Head of caudate nucleus (tissue), 42 donors: Measurements from ENCODE around the gene PIM3.
"Not testable (repeated sequence)": the region's sequence is repeated elsewhere in the genome, so short reads cannot be mapped to it uniquely, and the experiment has no call there.

Source experiments
- DNase-seq, 42 donors: peaks; one replicate each; pipeline versions ENCODE4 v3.0.0 to v3.0.0-alpha.2; 2020 to 2021; ENCODE audit warnings: mixed read lengths in 7 of 42
- intact Hi-C: fragments of 100-400 bp; cut with DNase I; formaldehyde crosslinking; loops from one replicate; pipeline ENCODE4 v1.15.0; 2022

Gene PIM3

DNA sequence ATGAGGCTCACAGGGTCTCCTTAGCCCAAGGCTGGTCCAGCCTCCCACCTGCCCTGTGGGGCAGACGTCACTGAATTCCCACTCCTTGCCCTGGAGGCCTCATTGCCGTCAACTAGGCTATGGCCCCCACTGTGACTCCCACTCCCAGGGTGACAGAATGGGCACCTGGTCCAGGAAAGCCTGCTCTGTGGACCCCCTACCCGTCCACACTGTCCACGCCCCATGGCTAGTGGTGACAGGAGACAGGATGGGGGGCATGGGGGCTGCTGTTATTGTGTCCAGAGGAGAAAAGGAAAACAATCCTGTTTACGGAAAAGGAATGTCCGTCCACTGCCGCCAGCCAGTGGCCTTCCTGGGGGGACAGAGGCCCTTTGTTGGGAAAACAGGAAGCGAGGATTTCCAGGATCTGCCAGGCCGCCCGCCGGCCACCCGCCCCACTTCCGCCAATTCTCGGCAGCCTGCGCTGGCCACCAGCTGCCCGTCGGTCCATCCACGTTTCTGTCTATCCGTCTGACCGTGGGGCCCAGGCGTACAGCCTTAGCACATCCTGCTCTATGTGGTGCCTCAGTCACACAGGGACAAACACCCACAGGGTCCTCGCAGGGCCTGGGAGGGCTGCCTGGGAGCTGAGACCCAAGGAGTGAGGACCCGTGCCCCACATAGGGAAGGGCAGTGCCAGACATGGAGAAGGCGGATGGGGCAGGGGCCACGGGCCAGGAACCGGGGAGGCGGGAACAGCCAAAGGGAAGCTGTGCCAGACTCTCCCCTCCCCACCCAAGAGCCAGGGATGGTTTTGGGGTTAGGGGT lies 22.6 kb upstream of the PIM3 start:
- intact Hi-C loops: loop anchor here (10.0 kb wide), 1 partner anchor 57 kb away; no protein-coding TSS in a partner anchor
- DNase-seq: peak in 41 of 42 donors; percentile 55 to 93 (median 76)

DNA sequence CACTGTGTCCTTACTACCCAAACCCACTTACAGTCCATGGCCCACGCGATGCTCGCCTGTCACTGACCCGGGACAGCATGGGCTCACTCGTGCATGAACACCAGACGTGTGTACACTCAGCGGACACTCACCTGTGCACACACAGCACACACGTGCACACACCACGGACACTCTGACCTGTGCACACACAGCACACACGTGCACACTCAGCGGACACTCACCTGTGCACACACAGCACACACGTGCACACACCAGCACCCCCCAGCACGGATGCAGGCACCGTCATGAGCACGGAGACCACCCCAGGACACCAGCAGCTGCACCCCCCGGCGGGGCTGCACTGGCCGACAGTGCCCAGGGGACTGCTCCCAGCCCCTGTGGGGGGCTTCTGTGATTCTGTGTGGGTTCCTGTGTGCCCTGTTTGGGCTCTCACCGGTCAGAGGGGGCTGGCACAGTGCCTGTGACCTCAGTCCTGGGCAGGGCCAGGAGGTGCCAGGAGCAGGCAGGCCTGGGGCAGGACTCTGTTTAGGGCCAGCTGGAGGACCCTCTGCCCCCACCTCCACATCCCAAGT lies 21.9 kb upstream of the PIM3 start:
- intact Hi-C loops: loop anchor here (10.0 kb wide), 1 partner anchor 56 kb away; no protein-coding TSS in a partner anchor

DNA sequence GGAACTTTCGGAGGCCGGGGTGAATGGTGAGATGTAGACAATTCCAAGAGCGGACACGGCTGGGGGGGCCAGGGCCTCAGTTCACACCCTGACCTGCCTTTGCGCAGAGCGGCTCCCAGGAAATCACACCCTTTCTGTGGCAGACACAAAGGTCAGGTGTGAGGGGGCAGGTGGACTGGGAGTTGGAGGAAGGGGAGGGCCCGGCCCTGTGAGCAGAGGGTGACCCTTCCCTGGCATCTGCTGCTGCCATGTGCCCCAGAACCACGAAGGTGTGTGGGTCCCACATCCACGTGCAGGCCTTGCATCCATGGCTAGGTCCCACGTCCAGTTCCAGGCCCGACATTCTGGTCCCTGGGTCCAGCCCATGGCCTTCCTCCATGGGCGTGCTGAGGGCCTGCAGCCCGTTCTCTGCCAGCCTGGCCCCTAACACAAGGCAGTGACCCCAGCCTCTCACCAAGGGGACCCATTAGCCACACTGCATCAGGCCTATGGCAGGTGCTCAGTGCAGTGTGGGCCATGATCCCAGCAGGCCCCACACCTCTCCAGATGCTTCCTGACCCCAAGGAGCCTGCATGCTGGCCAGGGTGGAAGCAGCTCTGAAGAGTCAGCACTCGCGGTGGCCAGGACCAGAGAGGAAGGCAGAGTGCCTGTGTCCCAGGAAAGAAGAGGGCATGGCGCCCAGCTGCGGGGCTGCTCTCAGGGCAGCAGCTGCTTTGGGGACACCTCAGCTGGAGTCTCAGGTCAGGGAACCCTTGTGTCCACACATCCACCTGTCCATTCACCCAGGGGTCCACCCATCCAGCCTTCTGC lies 18.9 kb upstream of the PIM3 start:
- DNase-seq: no peak
- intact Hi-C loops: no loop called here

More for the DNA sequence above, 21.9 kb upstream of the PIM3 start:
- DNase-seq: no peak

DNA sequence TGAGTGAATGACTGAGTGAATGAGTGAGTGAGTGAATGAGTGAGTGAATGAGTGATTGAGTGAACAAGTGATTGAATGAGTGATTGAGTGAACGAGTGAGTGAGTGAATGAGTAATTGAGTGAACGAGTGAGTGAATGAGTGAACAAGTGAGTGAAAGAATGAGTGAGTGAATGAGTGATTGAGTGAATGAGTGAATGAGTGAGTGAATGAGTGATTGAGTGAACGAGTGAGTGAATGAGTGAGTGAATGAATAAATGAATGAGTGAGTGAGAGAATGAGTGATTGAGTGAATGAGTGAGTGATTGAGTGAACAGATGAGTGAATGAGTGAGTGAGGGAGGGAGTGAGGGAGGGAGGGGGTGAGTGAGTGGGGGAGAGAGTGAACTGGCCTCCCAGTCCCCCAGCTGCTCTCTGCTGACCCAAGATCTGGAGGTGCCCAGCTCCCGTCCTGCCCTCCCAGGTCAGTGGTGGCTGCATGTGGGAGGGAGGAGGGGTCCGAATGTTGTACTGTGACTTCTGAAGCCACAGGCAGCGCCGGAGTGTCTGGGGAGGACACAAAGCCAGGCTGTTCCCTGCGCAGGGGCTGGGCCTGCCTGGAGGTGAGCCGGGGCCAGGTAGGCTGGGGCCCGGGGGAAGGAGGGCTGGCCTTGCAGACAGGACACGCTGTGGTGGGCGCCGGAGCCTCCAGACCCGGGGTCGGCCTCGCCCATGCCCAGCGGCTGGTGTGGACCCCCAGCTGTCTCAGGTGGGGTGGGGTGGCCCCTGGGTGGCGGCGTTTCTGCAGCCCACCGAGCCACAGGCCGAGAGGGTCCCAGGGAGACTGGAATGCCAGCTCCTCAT lies 17.8 kb upstream of the PIM3 start:
- intact Hi-C loops: no loop called here
- no peak for DNase-seq

DNA sequence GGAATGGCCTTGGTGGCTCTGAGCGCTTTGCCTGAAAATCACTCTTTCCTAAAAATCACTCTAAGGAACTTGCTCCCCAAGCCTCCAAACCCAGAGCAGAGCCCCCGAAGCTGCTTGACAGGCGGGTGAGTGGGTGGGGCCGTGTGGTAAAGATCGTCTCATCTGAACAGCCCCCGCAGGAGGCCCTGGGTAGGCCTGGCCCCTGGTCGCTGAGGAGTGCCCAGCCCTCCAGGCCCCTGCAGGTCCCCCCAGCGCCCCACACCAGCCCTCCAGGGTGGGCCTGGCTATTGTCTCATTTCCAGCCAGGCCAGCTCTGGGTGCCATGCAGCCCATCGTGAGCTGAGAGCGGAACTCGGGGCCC lies 17.2 kb upstream of the PIM3 start:
- DNase-seq: no peak
- intact Hi-C loops: no loop called here

DNA sequence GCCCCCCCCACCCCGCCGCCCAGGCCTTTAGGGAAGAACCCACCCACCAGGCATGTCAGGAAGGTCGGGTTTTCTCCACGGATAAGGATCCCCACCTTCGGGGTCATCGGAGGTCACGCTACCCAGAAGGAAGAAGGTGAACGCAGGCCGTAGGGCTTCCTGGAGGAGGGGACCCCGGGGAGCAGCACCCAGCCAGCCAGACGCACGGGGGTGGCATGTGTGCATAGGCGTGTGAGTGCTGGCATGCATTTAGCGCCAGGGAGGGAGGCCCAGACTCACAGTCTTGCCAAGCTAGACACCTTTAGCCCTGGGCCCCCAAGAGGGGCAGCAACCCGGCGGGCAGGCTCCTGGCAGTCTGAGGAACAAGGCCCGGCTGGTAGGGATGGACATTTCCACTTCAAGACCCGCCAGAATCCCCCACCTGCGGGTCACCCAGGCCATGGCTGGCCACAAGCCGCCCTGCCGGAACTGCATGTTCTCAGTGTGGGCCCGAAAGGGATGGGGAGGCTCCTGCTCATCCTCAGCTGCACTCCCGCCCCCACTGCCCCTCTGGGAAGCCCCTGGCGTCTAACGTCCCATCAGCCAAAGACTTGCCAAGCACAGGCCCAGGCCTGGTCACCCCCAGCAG lies 16.7 kb upstream of the PIM3 start:
- intact Hi-C loops: no loop called here
- DNase-seq: no peak

DNA sequence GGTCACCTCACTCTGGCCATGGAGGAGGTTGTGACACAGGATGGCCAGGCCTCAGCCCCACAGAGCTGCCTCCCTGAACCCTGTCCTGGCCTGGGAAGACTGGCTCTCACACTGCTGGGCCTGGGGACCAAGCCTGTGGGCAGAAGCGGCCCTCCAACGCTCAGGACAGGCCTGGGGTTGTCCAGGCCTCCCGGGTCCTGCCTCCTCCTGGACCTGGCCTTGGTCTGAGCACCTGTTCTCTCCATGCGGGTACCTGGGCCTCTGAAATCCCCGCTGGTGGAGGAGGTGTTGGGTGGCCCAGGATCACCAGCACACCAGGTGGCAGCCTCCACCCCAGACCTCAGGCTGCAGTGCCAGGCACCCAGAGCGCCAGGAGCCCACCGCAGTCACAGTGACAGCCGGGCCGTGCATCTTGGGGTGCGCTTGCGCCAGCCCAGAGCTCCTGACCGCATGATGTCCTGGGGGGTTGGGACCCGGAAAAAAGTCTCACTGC lies 16.1 kb upstream of the PIM3 start:
- intact Hi-C loops: no loop called here
- no peak for DNase-seq

DNA sequence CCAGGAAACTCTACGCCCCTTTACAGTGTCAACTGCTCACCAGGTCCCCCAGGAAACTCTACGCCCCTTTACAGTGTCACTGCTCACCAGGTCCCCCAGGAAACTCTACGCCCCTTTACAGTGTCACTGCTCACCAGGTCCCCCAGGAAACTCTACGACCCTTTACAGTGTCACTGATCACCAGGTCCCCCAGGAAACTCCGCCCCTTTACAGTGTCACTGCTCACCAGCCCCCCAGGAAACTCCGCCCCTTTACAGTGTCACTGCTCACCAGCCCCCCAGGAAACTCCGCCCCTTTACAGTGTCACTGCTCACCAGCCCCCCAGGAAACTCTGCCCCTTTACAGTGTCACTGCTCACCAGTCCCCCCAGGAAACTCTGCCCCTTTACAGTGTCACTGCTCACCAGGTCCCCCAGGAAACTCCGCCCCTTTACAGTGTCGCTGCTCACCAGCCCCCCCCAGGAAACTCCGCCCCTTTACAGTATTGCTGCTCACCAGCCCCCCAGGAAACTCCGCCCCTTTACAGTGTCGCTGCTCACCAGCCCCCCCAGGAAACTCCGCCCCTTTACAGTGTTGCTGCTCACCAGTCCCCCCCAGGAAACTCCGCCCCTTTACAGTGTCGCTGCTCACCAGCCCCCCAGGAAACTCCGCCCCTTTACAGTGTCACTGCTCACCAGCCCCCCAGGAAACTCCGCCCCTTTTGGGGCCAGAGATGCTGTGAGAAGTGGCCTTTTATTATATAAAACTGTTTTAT lies 15.4 kb upstream of the PIM3 start:
- DNase-seq, intact Hi-C loops: not testable (repeated sequence)

DNA sequence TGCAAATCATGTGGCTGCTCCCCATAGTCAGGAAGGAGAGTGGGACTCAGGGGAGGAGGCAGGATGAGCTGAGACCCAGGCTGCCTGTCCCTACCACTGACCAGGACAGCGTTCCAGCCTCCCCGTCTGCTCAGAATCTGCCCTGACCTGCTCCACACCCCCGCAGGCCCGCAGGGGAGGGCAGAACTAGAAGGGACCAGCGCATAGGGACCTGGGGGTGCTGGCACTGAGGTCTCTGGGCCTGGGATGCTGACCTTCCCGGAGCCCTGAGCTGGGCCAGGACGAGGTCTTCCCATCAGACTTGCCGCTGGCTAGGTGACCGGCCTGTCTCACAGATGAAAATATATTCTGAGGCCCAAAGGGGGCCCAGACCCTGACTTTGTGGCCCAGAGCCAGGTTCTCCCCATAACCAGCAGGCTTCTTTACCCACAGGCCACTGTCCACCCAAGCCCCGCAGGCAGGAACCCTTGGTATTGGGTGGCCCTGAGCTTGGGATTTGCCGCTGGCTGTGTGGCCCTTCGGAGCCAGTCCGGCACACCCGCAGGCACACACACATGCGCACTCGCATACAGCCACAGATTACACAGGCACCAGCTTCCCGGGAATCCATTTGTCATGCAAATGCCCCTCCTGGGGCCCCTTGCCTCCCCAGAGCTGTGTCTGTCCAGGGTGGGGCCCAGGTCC lies 13.8 kb upstream of the PIM3 start:
- no peak for DNase-seq
- intact Hi-C loops: no loop called here

DNA sequence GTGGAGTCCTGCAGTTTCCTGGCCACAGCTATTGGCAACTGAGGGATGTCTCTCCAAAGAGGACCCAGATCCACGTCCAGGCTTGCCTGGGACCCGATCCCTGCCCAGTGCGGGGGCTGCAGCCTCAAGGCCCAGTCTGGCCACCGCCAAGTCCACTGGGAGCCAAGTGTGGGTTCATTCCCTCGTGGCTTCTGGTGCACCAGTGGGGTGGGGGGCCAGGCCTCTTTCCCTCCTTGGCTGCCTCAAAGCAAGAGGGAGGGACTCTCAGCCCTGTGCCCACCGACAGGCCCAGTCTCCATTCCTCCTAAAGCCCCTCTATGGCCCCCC lies 13.3 kb upstream of the PIM3 start:
- intact Hi-C loops: no loop called here
- no peak for DNase-seq

DNA sequence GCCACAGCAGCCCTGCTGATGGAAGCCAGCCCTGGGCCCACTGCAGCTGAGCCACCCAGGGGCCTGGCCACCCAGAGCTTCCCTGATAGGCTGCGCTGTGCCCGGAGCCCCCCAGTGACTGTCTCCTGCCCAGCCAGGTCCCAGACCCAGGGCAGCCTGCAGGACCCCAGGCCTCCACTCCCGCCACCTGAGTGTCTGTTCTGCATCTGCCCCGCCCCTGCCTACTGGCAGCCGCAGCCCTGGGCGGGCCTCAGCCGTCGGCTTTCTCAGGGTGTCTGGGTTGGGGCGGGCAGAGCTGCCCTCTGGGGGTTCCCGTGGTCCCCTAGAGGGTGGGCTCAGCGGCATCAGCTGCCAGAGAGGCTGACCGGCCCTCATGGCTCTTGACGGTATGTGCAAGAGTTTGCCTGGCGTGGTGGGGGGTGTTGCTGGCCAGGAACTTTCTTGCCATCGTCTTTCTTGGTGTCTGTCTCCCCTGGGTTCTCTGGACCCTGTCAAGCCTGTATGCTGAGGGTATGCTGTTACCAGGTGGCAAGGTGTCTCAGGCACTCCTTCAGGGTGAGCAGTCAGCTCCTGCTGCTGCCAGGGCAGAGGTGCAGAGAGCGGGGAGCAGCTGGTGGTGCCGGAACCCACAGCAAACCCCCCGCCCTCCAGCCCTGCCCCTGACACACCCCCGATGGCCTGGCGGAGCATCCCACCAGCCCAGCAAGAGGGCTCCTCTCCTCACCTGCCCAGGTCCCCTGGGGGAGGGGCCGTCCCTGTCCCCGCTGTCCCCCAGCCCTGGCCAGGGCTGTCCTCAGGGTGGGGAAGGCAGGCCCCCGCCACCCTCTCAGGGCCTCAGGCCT lies 12.2 kb upstream of the PIM3 start:
- intact Hi-C loops: no loop called here

DNA sequence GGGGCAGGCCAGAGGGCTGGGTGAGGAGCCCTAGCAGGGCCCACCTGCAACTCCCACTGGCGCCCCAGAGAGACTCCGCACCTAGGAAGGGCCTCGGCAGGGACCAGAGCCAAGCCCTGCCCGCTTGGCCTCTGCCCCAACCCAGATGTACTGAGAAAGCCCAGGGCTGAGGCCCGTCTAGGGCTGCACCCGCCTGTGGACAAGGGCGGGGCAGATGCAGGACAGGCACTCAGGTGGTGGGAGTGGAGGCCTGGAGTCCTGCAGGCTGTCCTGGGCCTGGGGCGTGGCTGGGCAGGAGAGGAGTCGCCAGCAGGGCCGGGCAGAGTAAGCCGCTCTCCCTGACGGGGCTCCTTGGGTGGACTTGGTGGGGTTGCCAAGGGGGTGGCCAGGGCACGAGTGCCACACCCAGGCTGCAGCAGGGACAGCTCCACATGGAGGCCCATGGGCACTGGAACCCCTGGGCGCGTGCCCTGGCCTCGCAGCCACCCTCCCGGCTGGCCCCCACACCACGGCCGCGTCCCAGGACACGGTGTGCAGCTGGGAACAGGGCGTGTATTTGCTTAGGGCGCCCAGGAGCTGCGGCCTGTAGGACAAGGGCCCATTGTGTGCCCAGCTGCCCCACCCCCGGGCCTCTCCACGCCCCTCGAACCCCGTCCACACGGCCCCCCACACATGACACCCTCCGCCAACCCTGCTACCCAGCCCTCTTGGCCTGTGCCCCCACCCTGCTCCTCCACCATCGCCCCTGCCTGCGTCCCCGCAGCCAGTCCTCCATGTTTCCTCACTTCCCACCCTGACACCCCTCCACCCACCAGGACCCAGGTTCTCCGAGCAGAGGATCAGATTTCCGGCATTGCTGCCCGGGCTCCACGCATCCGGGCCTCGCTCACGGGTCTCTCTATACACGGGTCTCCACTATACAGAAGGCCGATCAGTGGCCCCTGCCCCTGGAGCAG lies 11.3 kb upstream of the PIM3 start:
- intact Hi-C loops: no loop called here
- DNase-seq: no peak

More for the DNA sequence above, 12.2 kb upstream of the PIM3 start:
- DNase-seq: no peak

DNA sequence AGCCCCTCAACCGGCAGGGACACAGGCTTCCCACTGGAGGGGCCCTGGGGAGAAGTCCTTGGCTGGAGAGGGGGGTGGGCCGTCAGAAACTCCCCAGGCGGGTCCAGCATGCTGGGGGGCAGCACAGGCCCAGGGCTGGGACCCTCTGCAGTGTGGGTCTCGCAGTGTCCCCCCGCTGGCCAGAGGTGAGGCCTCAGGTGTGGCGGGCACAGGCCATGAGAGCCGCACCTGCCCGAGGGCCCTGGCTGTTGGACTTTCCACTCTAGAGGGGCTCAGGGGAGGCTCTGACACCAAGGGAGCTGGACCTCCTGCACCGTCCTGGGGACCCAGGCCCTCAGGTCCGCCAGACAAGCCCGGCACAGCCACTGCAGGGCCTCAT lies 10.7 kb upstream of the PIM3 start:
- intact Hi-C loops: no loop called here
- DNase-seq: no peak

DNA sequence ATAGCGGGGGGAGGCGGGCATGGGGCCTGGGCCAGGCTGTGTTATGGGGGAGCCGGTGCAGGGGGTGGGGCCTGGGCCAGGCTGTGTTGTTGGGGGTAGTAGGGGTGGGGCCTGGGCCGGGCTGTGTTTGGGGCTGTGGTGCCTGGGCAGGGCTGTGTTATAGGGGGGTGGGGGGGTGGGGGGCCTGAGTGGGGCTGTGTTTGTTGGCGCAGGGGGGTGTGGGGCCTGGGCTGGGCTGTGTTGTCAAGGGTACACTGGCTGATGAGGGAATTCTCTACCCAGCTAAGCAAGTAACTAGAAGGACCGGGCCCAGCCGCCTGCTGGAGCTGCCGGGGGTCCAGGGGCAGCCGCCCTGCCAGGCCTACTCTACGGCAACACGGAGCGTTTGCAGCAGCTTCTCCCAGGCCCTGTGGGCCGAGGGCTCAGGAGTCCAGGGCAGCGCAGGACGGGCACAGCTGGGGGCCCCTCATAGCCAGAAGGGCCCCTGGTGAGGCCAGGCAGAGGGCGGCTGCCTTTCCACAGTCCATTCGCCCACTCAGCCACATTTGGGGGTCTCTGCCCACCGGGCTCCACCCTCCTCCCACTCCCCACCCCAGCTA lies 10.1 kb upstream of the PIM3 start:
- intact Hi-C loops: no loop called here
- no peak for DNase-seq
